Measurements from ENCODE around the gene DBF4. TPM values are rescaled to one million over a fixed set of nuclear protein-coding genes. Genes with fewer than 3 reads are reported as not detected.

Gene DBF4
- total RNA-seq, 1 experiment from 2014 or later, result 48.8 TPM

DNA sequence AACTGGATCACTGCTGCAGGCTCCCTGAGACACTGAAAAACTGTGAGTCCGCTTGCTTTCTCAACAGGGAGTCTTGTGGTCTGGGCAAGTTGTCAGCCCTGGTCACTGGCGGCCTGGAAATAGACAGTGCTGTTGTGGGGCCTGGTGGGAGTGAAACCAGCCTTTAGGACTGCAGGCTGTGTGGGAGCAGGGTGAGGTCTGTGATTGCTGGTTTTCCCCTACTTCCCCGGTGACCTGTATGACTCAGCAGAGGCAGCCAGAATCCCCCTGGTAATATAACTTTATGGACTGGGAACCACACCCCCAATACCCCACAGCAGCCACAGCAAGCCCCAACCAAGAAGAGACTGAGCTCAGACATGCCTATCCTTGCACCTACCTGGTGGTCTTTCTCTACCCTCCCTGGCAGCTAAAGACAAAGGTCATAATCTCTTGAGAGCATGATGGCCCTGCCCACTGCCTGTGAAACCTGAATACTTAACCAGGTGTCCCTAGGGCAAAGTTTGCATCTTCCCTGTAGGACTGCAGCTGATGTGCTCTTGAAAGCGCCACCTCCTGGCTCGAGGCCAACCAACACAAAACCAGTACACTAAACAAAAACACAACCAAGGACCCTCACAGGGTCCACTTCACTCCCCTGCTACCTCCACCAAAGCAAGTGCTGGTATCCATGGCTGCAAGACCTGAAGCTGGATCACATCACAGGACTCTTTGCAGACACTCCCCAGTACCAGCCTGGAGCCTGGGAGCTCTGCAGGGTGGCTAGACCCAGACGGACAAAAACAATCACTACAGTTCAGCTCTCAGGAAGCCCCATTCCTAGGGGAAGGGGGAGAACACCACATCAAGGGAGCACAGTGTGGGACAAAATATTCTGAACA lies 50.5 kb downstream of the DBF4 start:
- H3K36me3 ChIP-seq (ENCODE audit: control insufficient read depth, insufficient read depth, low read length), result no peaks in the 10 kb centered on the region
- no peaks in the 10 kb centered on the region for H3K9me3 ChIP-seq (ENCODE audit: control insufficient read depth, insufficient read depth, low read depth, low read length)
- H3K4me3 ChIP-seq (ENCODE audit: low read depth in 2 of 2, low read length in 2 of 2), result no peak overlapping the region
- ATAC-seq, result no peak; the same call in 1 of the 2 replicates
- H3K27ac ChIP-seq (ENCODE audit: low read length), result no peak overlapping the region
- in situ Hi-C loops (cut with HindIII; ENCODE audit: low pct_unique_long_range_greater_than_20kb, low sequenced_read_pairs) (no loop called here), intact Hi-C loops (cut with micrococcal nuclease; ENCODE audit: unreplicated experiment) (loop anchor here (10.0 kb wide), 1 partner anchor 188 kb away; no protein-coding TSS in a partner anchor)
- ChIA-PET POLR2A (no interaction called here), CTCF (interaction anchor here (0.6 kb wide), 1 partner anchor 97 kb away, joined by 4 read pairs; no protein-coding TSS in a partner anchor)
- TF ChIP-seq, protein P1, sequence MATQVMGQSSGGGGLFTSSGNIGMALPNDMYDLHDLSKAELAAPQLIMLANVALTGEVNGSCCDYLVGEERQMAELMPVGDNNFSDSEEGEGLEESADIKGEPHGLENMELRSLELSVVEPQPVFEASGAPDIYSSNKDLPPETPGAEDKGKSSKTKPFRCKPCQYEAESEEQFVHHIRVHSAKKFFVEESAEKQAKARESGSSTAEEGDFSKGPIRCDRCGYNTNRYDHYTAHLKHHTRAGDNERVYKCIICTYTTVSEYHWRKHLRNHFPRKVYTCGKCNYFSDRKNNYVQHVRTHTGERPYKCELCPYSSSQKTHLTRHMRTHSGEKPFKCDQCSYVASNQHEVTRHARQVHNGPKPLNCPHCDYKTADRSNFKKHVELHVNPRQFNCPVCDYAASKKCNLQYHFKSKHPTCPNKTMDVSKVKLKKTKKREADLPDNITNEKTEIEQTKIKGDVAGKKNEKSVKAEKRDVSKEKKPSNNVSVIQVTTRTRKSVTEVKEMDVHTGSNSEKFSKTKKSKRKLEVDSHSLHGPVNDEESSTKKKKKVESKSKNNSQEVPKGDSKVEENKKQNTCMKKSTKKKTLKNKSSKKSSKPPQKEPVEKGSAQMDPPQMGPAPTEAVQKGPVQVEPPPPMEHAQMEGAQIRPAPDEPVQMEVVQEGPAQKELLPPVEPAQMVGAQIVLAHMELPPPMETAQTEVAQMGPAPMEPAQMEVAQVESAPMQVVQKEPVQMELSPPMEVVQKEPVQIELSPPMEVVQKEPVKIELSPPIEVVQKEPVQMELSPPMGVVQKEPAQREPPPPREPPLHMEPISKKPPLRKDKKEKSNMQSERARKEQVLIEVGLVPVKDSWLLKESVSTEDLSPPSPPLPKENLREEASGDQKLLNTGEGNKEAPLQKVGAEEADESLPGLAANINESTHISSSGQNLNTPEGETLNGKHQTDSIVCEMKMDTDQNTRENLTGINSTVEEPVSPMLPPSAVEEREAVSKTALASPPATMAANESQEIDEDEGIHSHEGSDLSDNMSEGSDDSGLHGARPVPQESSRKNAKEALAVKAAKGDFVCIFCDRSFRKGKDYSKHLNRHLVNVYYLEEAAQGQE (IDR thresholded peaks at IDR 0.05; ENCODE audit: insufficient read depth in 1 of 2, low read depth in 2 of 2, low read length in 1 of 2), result no peak
- DNase-seq (ENCODE audit: low read depth, low spot score), result no peak
- BruUV-seq (replicated peaks), result no TSS peak
- H3K27me3 ChIP-seq (ENCODE audit: control insufficient read depth, insufficient read depth, low read length), result no peaks in the 10 kb centered on the region
- H3K4me1 ChIP-seq (ENCODE audit: control insufficient read depth, insufficient read depth, low read length), result no peaks in the 10 kb centered on the region

DNA sequence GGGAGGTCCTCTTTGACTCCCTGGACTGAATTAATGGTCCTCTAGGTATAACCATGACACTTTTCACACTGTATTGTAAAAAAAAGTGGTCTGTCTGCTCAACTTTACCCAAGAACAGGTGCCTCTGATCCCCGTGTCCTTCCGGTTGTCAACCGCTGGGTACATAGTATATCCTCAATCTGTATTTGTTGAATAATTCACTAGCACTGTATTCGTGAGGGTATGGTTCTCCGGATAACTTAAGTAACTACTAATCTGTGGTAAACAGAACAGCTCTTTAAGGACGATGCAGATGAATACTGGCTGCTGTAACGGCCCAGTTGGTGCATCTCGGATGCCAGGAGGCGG lies 57.3 kb downstream of the DBF4 start:
- TF ChIP-seq, protein P1 (IDR thresholded peaks at IDR 0.05; ENCODE audit: insufficient read depth in 1 of 2, low read depth in 2 of 2, low read length in 1 of 2), result no peak
- no peak for TF ChIP-seq POLR2AphosphoS5 (IDR thresholded peaks at IDR 0.05; ENCODE audit: low read depth, low read length)
- no peak for TF ChIP-seq TCF7L2 (IDR thresholded peaks at IDR 0.05; ENCODE audit: low read depth, low read length)
- no peak for TF ChIP-seq SIN3A (IDR thresholded peaks at IDR 0.05; ENCODE audit: borderline replicate concordance, insufficient read depth, low read depth, low read length)
- TF ChIP-seq, protein P2, sequence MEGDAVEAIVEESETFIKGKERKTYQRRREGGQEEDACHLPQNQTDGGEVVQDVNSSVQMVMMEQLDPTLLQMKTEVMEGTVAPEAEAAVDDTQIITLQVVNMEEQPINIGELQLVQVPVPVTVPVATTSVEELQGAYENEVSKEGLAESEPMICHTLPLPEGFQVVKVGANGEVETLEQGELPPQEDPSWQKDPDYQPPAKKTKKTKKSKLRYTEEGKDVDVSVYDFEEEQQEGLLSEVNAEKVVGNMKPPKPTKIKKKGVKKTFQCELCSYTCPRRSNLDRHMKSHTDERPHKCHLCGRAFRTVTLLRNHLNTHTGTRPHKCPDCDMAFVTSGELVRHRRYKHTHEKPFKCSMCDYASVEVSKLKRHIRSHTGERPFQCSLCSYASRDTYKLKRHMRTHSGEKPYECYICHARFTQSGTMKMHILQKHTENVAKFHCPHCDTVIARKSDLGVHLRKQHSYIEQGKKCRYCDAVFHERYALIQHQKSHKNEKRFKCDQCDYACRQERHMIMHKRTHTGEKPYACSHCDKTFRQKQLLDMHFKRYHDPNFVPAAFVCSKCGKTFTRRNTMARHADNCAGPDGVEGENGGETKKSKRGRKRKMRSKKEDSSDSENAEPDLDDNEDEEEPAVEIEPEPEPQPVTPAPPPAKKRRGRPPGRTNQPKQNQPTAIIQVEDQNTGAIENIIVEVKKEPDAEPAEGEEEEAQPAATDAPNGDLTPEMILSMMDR (IDR thresholded peaks at IDR 0.05), result no peak
- no TSS peak for BruUV-seq (replicated peaks)
- Histone ChIP-seq H3K27me3 (ENCODE audit: control insufficient read depth, insufficient read depth, low read length) (peaks cover 4% of the 10 kb centered on the region; the same call in 1 of the 2 replicates), H3K9me3 (ENCODE audit: control insufficient read depth, insufficient read depth, low read depth, low read length) (no peaks in the 10 kb centered on the region), H3K36me3 (ENCODE audit: control insufficient read depth, insufficient read depth, low read length) (no peaks in the 10 kb centered on the region), H3K4me1 (ENCODE audit: control insufficient read depth, insufficient read depth, low read length) (no peaks in the 10 kb centered on the region), H3K4me3 (ENCODE audit: low read depth in 2 of 2, low read length in 2 of 2) (peak overlapping the region; percentile 65 to 71), H3K27ac (ENCODE audit: low read length) (no peak overlapping the region)
- POLR2A ChIA-PET, result no interaction called here
- in situ Hi-C loops (cut with HindIII; ENCODE audit: low pct_unique_long_range_greater_than_20kb, low sequenced_read_pairs) (no loop called here), intact Hi-C loops (cut with micrococcal nuclease; ENCODE audit: unreplicated experiment) (no loop called here)
- CTCF ChIA-PET, result interaction anchor here (0.6 kb wide), 1 partner anchor 145 kb away, joined by 3 read pairs; no protein-coding TSS in a partner anchor
- DNase-seq (ENCODE audit: low read depth, low spot score) (no peak), ATAC-seq (no peak)
